Stimulated activated CD4-positive, alpha-beta T cell treated with anti-CD3 and anti-CD28 coated beads, Interleukin-4, amount 100 ng/mL, for 4 hours (primary cell): ENCODE results near the gene DCTN4.

ENCODE experiments used
- DNase-seq, 2 experiments: peaks; one replicate each; pipeline ENCODE4 v3.0.0-alpha.2; 2020

The DCTN4 gene

DNA sequence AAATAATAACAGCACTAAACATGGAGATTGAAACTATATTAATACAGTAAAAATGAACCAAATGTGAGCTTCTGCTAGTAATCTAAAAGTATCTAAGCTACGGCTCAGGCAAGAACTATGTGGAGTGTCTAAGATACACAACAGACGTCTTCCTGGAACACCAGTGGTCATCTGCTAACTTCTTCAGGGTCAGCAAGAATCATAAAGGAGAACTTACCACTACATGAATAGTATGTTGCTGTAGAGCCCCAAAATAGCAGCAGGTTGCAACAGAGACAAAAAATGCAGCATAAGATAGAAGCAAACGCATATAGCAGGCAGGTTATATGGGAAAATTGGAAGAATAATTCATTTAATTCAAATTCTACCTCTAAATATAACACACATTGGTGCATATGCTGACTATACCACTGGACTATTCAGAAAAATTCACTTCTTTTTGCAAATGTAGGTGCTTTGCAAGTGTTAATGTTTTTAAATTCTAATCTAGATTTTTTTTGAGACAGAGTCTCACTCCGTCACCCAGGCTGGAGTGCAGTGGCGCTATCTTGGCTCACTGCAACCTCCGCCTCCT is 27.1 kb downstream of the DCTN4 start:
- DNase-seq, result no peak

GRCh38 chr5:150729859-150730258 is 29.0 kb downstream of the DCTN4 start:
- DNase-seq, result no peak

DNA sequence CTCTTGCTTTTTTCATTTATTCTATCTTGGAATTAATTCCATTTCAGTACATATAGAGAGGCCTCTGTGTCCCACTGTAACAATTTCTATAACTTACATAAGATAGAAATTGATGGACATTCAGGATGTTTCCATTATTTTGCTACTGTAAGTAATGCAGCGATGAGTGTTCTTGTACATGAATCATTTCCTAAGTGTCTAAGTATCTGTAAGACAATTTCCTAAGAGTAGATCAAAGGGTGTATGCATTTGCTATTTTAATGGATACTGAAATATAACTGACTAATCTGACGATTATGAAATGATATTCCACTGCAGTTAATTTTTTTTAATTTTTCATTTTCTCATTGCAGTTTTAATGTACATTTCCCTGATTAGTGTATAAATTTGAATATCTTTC is 35.0 kb downstream of the DCTN4 start:
- no peak for DNase-seq

- DNase-seq, result no peak
Observed at GRCh38 chr5:150710165-150710564, 48.7 kb downstream of the DCTN4 start.

- DNase-seq, result no peak
Observed at GRCh38 chr5:150706776-150707390, 51.9 kb downstream of the DCTN4 start.

- DNase-seq, result no peak
Observed at GRCh38 chr5:150703762-150704161, 55.1 kb downstream of the DCTN4 start.

GRCh38 chr5:150700594-150701377 is 58.0 kb downstream of the DCTN4 start, which contains the start of gene RBM22:
RBM22 (minus strand) TSS chr5:150701062; CDS start chr5:150700985, 77 bp downstream.
- DNase-seq, result peak; percentile 88 to 89

DNA sequence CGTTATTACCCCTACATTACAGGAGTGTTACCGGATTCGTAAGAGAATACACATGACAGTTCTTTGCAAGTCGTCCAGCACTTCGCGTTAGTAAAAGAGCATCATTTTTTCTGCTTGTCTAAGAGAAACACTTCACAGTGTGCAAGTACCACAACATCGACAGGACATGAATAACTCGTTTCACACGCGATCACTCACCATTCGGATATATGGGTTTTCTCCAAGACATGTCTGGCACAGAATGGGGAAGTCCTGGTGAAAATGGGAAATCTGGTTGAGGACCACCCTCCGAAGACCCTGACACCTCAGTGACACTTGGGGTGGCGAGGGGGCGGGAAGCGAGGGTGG is 58.6 kb downstream of the DCTN4 start:
- DNase-seq, result no peak

GRCh38 chr5:150694612-150695011 is 64.2 kb downstream of the DCTN4 start:
- DNase-seq, result no peak

DNA sequence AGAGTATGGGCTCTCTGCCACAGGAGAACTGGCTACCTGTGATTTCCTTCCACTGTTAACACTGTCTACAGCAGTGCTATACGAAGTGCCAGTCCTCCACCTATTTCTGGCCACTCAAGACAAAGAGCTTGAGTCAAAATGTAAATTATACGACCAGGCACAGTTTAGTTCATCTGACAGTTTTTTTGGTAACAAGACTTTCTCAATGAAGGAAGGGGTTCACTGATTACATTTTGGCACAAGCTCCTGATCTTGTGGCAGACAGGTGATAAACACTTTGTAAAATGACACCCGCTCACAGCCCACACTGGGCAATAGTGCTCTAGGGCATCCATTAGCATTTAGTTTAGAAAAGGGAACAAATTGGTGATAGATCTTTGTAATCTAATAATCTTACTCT is 66.5 kb downstream of the DCTN4 start:
- DNase-seq, result no peak

DNA sequence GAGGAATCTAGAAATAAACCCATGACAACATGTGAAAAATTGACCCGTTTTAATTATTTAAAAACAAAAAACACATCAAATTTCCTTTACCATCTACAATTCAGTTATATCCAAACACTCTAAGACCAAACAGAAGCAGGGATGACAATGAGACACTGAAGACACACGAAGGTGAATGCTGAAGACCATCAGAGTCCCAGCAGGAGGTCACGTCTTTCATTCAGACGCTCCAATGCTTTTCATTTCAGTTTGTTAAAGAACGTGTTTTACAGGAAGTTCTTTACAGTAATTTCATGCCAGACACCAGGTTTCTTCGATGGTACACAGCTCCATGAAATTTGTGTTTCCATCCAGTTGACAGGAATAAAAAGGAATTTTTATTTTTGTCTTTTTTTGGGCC is 68.1 kb downstream of the DCTN4 start:
- no peak for DNase-seq

GRCh38 chr5:150689120-150689519 is 69.7 kb downstream of the DCTN4 start:
- DNase-seq, result no peak

DNA sequence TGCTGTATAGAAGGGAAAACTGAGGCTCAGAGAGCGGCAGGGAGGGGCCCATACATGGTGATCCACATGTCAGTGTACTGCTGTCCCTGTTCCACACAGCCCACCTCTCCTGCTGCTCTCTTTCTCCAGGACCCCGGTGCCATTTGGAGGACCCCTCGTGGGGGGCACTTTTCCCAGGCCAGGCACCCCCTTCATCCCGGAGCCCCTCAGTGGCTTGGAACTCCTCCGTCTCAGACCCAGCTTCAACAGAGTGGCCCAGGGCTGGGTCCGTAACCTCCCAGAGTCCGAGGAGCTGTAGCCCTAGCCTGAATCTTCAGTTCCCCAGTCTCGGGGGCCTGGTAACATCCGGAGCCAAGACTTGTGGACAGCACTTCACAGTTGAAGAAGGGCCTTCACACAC is 82.2 kb downstream of the DCTN4 start:
- no peak for DNase-seq

GRCh38 chr5:150675069-150675468 is 83.7 kb downstream of the DCTN4 start:
- DNase-seq, result no peak

DNA sequence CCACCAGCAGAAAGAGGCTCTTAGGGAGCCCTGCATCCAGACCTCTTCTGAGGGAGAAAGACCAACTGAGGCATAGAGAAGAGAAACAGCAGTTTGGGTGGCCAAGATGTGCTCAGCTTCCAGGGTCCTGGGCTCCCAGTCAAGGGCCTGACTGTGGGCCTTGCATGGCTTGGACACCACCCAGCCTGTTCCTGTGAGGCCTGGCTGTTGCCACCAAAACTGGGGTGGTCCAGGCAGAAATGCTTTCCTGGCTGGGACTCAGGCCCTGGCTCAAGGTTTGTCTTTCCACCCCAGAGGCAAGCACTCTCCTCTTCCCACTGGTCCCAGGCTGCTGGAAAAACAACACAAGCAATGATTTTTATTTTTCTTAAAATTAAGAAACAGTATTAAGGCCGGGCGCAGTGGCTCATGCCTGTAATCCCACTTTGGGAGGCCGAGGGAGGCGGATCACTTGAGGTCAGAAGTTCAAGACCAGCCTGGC is 84.4 kb downstream of the DCTN4 start:
- no peak for DNase-seq

GRCh38 chr5:150672884-150673275 is 85.9 kb downstream of the DCTN4 start:
- DNase-seq, result no peak

DNA sequence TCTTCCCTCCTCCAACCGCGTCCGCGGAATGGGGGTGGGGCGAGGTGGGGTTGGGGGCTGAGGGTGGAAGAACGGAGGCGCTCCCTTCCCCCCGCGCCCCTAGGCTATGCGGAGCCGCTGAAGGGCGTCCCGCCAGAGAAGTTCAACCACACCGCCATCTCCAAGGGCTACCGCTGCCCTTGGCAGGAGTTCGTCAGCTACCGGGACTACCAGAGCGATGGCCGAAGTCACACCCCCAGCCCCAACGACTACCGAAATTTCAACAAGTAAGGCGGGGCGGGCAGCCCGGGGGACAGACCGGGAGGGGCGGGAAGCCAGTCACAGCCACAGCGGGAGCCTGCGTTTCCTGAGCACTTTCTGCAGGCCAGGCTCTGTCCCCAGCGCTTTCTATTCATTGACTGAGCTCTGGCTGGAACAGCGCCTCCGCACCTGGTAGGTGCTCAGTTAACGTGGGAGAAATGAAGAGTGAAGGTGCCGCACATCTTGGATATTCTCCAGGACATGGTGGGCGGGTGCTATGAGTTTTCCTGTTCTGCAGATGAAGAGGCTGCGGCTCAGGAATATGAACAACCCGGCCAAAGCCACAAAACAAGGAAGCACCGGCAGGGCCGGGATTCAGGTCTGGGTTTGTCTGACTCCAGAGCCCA is 86.5 kb downstream of the DCTN4 start:
- DNase-seq, result peak in 1 of 2 experiments; percentile 12

- DNase-seq, result no peak
Observed at GRCh38 chr5:150671509-150672236, 87.1 kb downstream of the DCTN4 start.

DNA sequence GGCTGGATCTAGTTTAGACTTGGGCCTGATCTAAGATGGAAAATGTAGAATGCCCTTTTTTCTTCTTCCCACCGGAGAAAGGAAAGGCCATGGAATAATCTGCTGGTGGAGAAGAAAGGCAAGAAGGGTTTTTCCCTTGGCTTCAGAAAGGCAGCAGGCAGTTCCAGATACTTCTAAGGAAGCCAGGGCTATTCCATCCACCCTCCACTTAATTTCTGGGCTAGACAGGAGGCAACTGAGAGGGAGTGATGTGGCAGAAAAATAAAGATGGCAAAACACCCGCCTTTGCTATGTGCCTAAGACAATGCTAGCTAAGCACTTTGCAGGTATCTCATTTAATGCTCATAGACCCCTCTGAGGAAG is 87.9 kb downstream of the DCTN4 start:
- no peak for DNase-seq

DNA sequence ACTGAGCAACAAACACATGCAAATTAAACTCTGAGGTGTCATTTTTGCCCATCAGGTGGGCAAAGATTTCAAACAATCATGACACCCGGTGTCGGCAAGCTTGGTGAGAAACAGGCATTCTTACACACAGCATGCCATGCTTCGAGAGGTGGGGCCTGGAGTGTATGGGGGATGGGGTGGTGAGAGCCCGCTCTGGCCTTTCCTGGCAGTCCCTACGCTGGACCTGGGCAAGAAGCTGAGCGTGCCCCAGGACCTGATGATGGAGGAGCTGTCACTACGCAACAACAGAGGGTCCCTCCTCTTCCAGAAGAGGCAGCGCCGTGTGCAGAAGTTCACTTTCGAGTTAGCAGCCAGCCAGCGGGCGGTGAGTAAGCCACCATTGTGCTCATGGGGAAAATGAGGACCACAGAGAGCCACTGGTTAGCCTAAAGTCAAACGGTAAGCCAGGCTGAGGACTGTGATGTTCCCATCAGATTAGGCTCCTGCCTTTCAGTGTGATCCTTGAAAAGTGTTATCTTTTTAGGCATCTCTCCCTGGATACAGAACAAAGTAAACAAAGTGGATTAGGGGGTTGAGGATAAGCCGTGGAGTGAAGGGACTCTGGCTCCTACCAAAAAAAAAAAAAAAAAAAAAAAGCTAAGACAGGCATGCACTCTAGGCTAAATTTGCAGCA is 88.4 kb downstream of the DCTN4 start:
- no peak for DNase-seq

GRCh38 chr5:150665044-150665443 is 93.8 kb downstream of the DCTN4 start:
- no peak for DNase-seq

DNA sequence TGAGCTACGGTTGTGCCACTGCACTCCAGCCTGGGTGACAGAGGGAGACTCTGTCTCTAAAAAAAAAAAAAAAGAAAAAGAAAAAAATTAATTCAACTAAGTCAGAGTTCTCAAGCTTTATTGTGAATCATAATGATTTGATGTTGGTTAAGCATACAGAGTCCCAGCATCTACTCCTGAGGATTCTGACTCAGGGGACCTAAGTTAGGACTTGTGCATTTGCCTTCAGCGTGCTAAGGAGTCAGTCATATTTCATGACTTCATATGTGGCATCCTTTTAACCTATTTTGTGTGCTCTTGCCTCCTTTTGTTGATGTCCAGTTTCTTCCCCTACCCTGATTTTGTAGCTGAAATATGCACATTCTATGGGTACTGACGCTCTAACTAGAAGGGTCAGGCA is 94.9 kb downstream of the DCTN4 start:
- no peak for DNase-seq
